ENCODE measurements around the gene MUC6.
"Not testable (repeated sequence)": the region's sequence is repeated elsewhere in the genome, so short reads cannot be mapped to it uniquely, and the experiment has no call there.

Gene MUC6

DNA sequence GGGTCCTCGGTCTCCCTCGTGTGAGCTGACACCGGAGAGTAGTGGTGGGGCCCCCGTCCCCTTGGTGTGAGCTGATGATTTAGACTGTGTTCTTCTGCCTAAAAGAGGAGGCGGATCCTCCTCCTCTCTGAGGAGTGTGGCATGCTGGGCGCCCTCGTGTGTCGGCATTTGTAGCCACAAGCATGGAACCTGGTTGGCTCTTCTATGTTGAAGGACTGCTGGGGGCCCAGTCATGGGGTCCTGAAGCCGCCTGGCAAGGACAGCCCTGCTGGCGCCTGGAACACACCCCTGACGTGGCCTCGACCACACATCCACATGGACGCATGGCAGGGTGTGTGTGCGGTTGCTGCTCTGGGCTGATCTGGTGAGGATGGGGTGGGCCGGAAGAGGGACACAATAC lies 60.7 kb downstream of the MUC6 start:
- Histone ChIP-seq H3K27me3 (replicated peaks; ENCODE audit: control insufficient read depth, insufficient read depth, low read length, poor library complexity, severe bottlenecking) (no peaks in the 10 kb centered on the region), H3K4me1 (ENCODE audit: control insufficient read depth, insufficient read depth, low read length, poor library complexity, severe bottlenecking) (no peaks in the 10 kb centered on the region), H3K9me3 (ENCODE audit: control insufficient read depth, low read length) (no peaks in the 10 kb centered on the region), H3K27ac (ENCODE audit: insufficient read depth, low read length, poor library complexity, severe bottlenecking) (no peak overlapping the region), H3K4me3 (ENCODE audit: insufficient read depth, low read depth, low read length, poor library complexity, severe bottlenecking) (no peak overlapping the region), H3K36me3 (ENCODE audit: control insufficient read depth, insufficient read depth, low read length) (peaks cover 59% of the 10 kb centered on the region)
- no peak for DNase-seq

DNA sequence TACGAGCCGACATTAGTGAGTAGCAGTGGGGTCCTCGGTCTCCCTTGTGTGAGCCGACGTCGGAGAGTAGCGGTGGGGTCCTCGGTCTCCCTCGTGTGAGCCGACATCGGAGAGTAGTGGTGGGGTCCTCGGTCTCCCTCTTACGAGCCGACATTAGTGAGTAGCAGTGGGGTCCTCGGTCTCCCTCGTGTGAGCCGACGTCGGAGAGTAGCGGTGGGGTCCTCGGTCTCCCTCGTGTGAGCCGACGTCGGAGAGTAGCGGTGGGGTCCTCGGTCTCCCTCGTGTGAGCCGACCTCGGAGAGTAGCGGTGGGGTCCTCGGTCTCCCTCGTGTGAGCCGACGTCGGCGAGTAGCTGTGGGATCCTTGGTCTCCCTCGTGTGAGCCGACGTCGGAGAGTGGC lies 61.1 kb downstream of the MUC6 start:
- H3K4me1 ChIP-seq (ENCODE audit: control insufficient read depth, insufficient read depth, low read length, poor library complexity, severe bottlenecking); H3K27me3 ChIP-seq (replicated peaks; ENCODE audit: control insufficient read depth, insufficient read depth, low read length, poor library complexity, severe bottlenecking); H3K9me3 ChIP-seq (ENCODE audit: control insufficient read depth, low read length); H3K27ac ChIP-seq (ENCODE audit: insufficient read depth, low read length, poor library complexity, severe bottlenecking); H3K4me3 ChIP-seq (ENCODE audit: insufficient read depth, low read depth, low read length, poor library complexity, severe bottlenecking); DNase-seq: not testable (repeated sequence)
- peaks cover 59% of the 10 kb centered on the region for H3K36me3 ChIP-seq (ENCODE audit: control insufficient read depth, insufficient read depth, low read length)

- H3K4me3 ChIP-seq (ENCODE audit: insufficient read depth, low read depth, low read length, poor library complexity, severe bottlenecking), result no peak overlapping the region
- H3K27me3 ChIP-seq (replicated peaks; ENCODE audit: control insufficient read depth, insufficient read depth, low read length, poor library complexity, severe bottlenecking), result no peaks in the 10 kb centered on the region
- H3K4me1 ChIP-seq (ENCODE audit: control insufficient read depth, insufficient read depth, low read length, poor library complexity, severe bottlenecking), result peaks cover 9% of the 10 kb centered on the region
- no peaks in the 10 kb centered on the region for H3K9me3 ChIP-seq (ENCODE audit: control insufficient read depth, low read length)
- peaks cover 48% of the 10 kb centered on the region for H3K36me3 ChIP-seq (ENCODE audit: control insufficient read depth, insufficient read depth, low read length)
- no peak overlapping the region for H3K27ac ChIP-seq (ENCODE audit: insufficient read depth, low read length, poor library complexity, severe bottlenecking)
- DNase-seq, result no peak
These were observed 63.3 kb downstream of the MUC6 start for GRCh38 chr11:973237-973636.

DNA sequence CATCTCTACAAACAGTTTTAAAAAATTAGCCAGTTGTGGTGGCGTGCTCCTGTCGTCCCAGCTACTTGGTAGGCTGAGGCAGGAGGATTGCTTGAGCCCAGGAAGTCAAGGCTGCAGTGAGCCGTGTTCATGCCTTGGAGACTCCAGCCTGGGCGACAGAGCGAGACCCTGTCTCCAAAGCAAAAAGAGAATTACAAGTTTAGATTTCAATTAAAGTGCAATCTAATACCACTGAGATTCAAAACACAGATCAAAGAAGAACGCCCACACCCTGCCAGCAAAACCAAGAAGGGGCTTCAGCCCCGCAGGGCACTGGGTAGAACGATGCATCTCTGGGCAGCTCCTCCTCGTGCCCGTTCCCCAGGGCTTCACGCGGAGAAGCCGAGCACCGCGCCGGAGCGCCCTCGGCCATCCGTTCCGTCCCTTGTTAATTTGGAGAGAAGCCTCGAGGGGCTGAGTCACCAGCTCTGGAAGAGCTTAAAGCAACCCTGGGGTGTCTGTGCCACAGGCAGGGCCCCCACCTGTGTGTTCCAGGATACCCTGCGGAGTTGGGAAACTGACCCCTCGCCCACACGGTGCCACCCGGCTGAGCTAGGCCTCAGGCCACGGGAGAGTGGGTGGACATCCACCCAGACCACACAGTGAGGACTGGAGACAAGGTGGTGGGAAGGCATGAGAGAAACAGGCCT lies 63.9 kb downstream of the MUC6 start:
- Histone ChIP-seq H3K9me3 (ENCODE audit: control insufficient read depth, low read length) (no peaks in the 10 kb centered on the region), H3K27me3 (replicated peaks; ENCODE audit: control insufficient read depth, insufficient read depth, low read length, poor library complexity, severe bottlenecking) (no peaks in the 10 kb centered on the region), H3K4me1 (ENCODE audit: control insufficient read depth, insufficient read depth, low read length, poor library complexity, severe bottlenecking) (peaks cover 9% of the 10 kb centered on the region), H3K4me3 (ENCODE audit: insufficient read depth, low read depth, low read length, poor library complexity, severe bottlenecking) (no peak overlapping the region), H3K27ac (ENCODE audit: insufficient read depth, low read length, poor library complexity, severe bottlenecking) (no peak overlapping the region), H3K36me3 (ENCODE audit: control insufficient read depth, insufficient read depth, low read length) (peaks cover 44% of the 10 kb centered on the region)
- DNase-seq, result no peak

- Histone ChIP-seq H3K27me3 (replicated peaks; ENCODE audit: control insufficient read depth, insufficient read depth, low read length, poor library complexity, severe bottlenecking) (no peaks in the 10 kb centered on the region), H3K27ac (ENCODE audit: insufficient read depth, low read length, poor library complexity, severe bottlenecking) (no peak overlapping the region), H3K9me3 (ENCODE audit: control insufficient read depth, low read length) (no peaks in the 10 kb centered on the region), H3K4me3 (ENCODE audit: insufficient read depth, low read depth, low read length, poor library complexity, severe bottlenecking) (no peak overlapping the region), H3K36me3 (ENCODE audit: control insufficient read depth, insufficient read depth, low read length) (peaks cover 36% of the 10 kb centered on the region), H3K4me1 (ENCODE audit: control insufficient read depth, insufficient read depth, low read length, poor library complexity, severe bottlenecking) (peaks cover 9% of the 10 kb centered on the region)
- DNase-seq, result no peak
These were observed 64.7 kb downstream of the MUC6 start for GRCh38 chr11:971731-972365.

DNA sequence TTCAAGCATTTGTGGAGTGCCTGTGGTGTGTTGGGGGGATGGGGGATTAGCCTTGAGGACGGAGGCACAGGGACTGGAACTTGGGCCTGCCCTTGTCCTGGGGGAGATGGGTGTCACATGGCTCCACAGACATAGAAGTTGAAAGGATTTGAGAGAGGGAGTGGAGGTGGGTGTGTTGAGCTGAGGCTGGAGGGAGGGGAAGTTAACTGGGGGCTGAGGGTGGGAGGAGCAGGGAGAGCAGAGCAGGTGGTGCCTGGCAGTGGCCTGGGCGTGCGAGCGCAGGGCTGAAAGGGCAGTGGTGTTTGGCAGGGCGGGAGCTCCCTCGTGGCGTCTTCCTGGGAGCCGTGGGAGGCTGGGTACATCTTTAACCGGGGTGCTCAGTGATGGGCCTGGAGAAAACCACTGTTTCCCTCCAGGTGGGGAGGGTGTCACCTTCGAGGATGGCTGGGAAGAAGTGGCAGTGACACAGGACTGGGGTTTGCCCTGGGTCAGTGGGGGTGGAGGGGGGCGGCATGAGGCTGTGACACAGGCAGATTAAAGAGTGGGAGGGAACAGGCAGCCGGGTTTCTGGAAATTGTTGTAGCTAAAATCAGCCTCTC lies 65.3 kb downstream of the MUC6 start:
- DNase-seq, result no peak
- Histone ChIP-seq H3K9me3 (ENCODE audit: control insufficient read depth, low read length) (no peaks in the 10 kb centered on the region), H3K36me3 (ENCODE audit: control insufficient read depth, insufficient read depth, low read length) (peaks cover 30% of the 10 kb centered on the region)

DNA sequence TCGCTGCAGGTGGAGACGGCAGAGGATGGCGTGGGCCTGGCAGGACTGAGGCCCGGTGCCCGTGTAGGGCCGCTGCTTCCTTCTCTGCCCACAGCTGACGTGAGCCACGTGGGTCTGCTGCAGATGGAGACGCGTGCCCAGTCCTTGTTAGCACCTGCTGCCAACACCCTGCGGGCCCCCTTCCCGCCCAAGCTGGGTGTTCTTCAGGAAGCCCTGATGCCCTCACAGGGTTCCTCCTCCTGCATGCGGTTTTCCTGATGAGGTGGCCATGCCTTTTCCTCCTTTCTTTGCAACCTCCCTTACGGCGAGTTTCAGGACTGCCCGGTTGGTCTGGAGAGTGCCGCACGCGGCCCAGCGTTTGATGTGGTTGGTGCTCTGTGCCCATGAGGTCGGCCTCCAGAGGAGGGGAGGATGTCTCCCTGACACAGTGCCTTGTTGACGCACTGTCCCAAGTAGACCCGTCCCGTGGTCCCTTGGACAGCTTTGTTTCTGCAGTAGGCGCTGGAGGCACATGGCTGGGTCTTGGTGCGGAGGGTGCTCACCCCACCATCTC lies 66.1 kb downstream of the MUC6 start:
- Histone ChIP-seq H3K4me1 (ENCODE audit: control insufficient read depth, insufficient read depth, low read length, poor library complexity, severe bottlenecking) (peaks cover 9% of the 10 kb centered on the region), H3K4me3 (ENCODE audit: insufficient read depth, low read depth, low read length, poor library complexity, severe bottlenecking) (no peak overlapping the region), H3K9me3 (ENCODE audit: control insufficient read depth, low read length) (no peaks in the 10 kb centered on the region), H3K27me3 (replicated peaks; ENCODE audit: control insufficient read depth, insufficient read depth, low read length, poor library complexity, severe bottlenecking) (no peaks in the 10 kb centered on the region), H3K36me3 (ENCODE audit: control insufficient read depth, insufficient read depth, low read length) (peaks cover 30% of the 10 kb centered on the region), H3K27ac (ENCODE audit: insufficient read depth, low read length, poor library complexity, severe bottlenecking) (no peak overlapping the region)
- no peak for DNase-seq

More for the DNA sequence above, 65.3 kb downstream of the MUC6 start:
- peaks cover 9% of the 10 kb centered on the region for H3K4me1 ChIP-seq (ENCODE audit: control insufficient read depth, insufficient read depth, low read length, poor library complexity, severe bottlenecking)
- H3K27me3 ChIP-seq (replicated peaks; ENCODE audit: control insufficient read depth, insufficient read depth, low read length, poor library complexity, severe bottlenecking), result no peaks in the 10 kb centered on the region
- H3K4me3 ChIP-seq (ENCODE audit: insufficient read depth, low read depth, low read length, poor library complexity, severe bottlenecking), result no peak overlapping the region
- no peak overlapping the region for H3K27ac ChIP-seq (ENCODE audit: insufficient read depth, low read length, poor library complexity, severe bottlenecking)

DNA sequence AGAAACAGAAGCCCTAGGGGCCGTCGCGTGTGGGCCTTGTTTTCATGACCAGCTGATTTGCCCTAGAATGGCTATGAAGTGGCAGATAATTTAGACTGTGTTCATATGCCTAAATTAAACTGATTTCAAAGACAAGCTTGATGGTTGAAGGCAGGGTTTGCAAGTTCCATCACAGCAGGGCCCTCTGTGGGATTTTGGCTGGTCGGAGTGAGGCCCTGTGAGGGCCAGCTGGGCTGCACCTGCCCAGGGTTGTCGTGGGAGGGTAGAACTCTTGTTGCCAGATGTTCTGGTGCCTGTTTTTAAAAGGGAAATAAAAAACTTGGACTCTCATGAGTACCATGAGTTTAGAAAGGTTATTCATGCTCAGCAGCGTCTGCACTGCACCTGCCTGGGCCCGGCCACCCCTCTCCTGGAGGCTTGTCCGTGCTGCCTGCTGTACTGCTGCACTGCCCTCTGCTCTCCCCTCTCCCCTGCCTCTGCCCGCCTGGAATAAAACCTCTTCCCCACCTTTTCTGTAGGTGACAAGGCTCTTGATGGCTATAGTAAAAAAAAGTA lies 66.8 kb downstream of the MUC6 start:
- Histone ChIP-seq H3K9me3 (ENCODE audit: control insufficient read depth, low read length) (no peaks in the 10 kb centered on the region), H3K27me3 (replicated peaks; ENCODE audit: control insufficient read depth, insufficient read depth, low read length, poor library complexity, severe bottlenecking) (no peaks in the 10 kb centered on the region), H3K4me1 (ENCODE audit: control insufficient read depth, insufficient read depth, low read length, poor library complexity, severe bottlenecking) (peaks cover 9% of the 10 kb centered on the region), H3K36me3 (ENCODE audit: control insufficient read depth, insufficient read depth, low read length) (peaks cover 25% of the 10 kb centered on the region), H3K4me3 (ENCODE audit: insufficient read depth, low read depth, low read length, poor library complexity, severe bottlenecking) (no peak overlapping the region), H3K27ac (ENCODE audit: insufficient read depth, low read length, poor library complexity, severe bottlenecking) (no peak overlapping the region)
- no peak for DNase-seq

DNA sequence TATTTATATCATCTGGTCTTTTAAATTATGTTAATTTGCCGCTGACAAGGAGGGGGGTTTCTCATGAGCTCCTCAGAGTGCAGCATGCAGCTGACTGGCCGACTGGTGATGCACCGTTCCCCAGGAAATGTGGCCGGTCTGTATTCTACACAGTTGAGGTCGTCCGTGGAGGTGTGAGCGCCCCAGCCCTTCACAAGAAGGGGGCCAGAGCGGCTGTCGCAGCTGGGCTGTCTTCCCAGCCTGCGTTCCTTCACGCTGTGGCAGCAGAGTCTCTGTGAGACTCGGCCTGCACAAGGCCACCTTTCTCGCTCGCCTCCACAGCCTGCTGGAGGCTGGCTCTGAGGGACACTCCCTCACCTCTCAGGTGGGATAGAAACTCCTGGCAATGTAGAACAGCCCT lies 67.7 kb downstream of the MUC6 start:
- H3K27me3 ChIP-seq (replicated peaks; ENCODE audit: control insufficient read depth, insufficient read depth, low read length, poor library complexity, severe bottlenecking), result no peaks in the 10 kb centered on the region
- peaks cover 9% of the 10 kb centered on the region for H3K4me1 ChIP-seq (ENCODE audit: control insufficient read depth, insufficient read depth, low read length, poor library complexity, severe bottlenecking)
- no peak overlapping the region for H3K4me3 ChIP-seq (ENCODE audit: insufficient read depth, low read depth, low read length, poor library complexity, severe bottlenecking)
- no peaks in the 10 kb centered on the region for H3K9me3 ChIP-seq (ENCODE audit: control insufficient read depth, low read length)
- peaks cover 23% of the 10 kb centered on the region for H3K36me3 ChIP-seq (ENCODE audit: control insufficient read depth, insufficient read depth, low read length)
- DNase-seq, result no peak
- H3K27ac ChIP-seq (ENCODE audit: insufficient read depth, low read length, poor library complexity, severe bottlenecking), result no peak overlapping the region

Measured in effector memory CD4-positive, alpha-beta T cell (primary cell).